ENCODE measurements around the gene MIB1.
"Not testable (repeated sequence)": the region's sequence is repeated elsewhere in the genome, so short reads cannot be mapped to it uniquely, and the experiment has no call there.

MIB1 gene

GRCh38 chr18:21714474-21714873 is 26.1 kb upstream of the MIB1 start:
- Histone ChIP-seq H3K4me1 (ENCODE audit: control insufficient read depth, insufficient read depth, low read length) (no peaks in the 10 kb centered on the region), H3K36me3 (ENCODE audit: control insufficient read depth, insufficient read depth, low read length) (no peaks in the 10 kb centered on the region), H3K4me3 (ENCODE audit: insufficient read depth, low read depth, low read length) (no peak overlapping the region), H3K9me3 (ENCODE audit: control insufficient read depth, low read length) (no peaks in the 10 kb centered on the region), H3K27ac (ENCODE audit: insufficient read depth, low read depth, low read length, poor library complexity, severe bottlenecking) (no peak overlapping the region), H3K27me3 (ENCODE audit: control insufficient read depth, insufficient read depth, low read length, poor library complexity, severe bottlenecking) (no peaks in the 10 kb centered on the region)
- 100% methylated on average over 1 of the region's 1 CpG for whole genome bisulfite sequencing, 2 experiments

GRCh38 chr18:21722687-21723086 is 17.9 kb upstream of the MIB1 start:
- no peaks in the 10 kb centered on the region for H3K36me3 ChIP-seq (ENCODE audit: control insufficient read depth, insufficient read depth, low read length)
- H3K4me1 ChIP-seq (ENCODE audit: control insufficient read depth, insufficient read depth, low read length), result no peaks in the 10 kb centered on the region
- 80 to 100% methylated on average over 1 of the region's 2 CpGs for WGBS, 2 experiments
- no peak overlapping the region for H3K27ac ChIP-seq (ENCODE audit: insufficient read depth, low read depth, low read length, poor library complexity, severe bottlenecking)
- H3K4me3 ChIP-seq (ENCODE audit: insufficient read depth, low read depth, low read length), result no peak overlapping the region
- H3K9me3 ChIP-seq (ENCODE audit: control insufficient read depth, low read length), result no peaks in the 10 kb centered on the region
- no peaks in the 10 kb centered on the region for H3K27me3 ChIP-seq (ENCODE audit: control insufficient read depth, insufficient read depth, low read length, poor library complexity, severe bottlenecking)

GRCh38 chr18:21725201-21725600 is 15.4 kb upstream of the MIB1 start:
- 89 to 90% methylated on average over 4 of the region's 4 CpGs for WGBS, 2 experiments
- Histone ChIP-seq H3K4me3 (ENCODE audit: insufficient read depth, low read depth, low read length) (no peak overlapping the region), H3K27me3 (ENCODE audit: control insufficient read depth, insufficient read depth, low read length, poor library complexity, severe bottlenecking) (no peaks in the 10 kb centered on the region), H3K36me3 (ENCODE audit: control insufficient read depth, insufficient read depth, low read length) (no peaks in the 10 kb centered on the region), H3K9me3 (ENCODE audit: control insufficient read depth, low read length) (no peaks in the 10 kb centered on the region), H3K27ac (ENCODE audit: insufficient read depth, low read depth, low read length, poor library complexity, severe bottlenecking) (no peak overlapping the region), H3K4me1 (ENCODE audit: control insufficient read depth, insufficient read depth, low read length) (no peaks in the 10 kb centered on the region)

- WGBS, 2 experiments, result 92 to 93% methylated on average over 2 of the region's 2 CpGs
- no peaks in the 10 kb centered on the region for H3K4me1 ChIP-seq (ENCODE audit: control insufficient read depth, insufficient read depth, low read length)
- no peaks in the 10 kb centered on the region for H3K9me3 ChIP-seq (ENCODE audit: control insufficient read depth, low read length)
- no peaks in the 10 kb centered on the region for H3K36me3 ChIP-seq (ENCODE audit: control insufficient read depth, insufficient read depth, low read length)
- no peak overlapping the region for H3K27ac ChIP-seq (ENCODE audit: insufficient read depth, low read depth, low read length, poor library complexity, severe bottlenecking)
- no peaks in the 10 kb centered on the region for H3K27me3 ChIP-seq (ENCODE audit: control insufficient read depth, insufficient read depth, low read length, poor library complexity, severe bottlenecking)
- H3K4me3 ChIP-seq (ENCODE audit: insufficient read depth, low read depth, low read length), result no peak overlapping the region
These were observed 12.9 kb upstream of the MIB1 start for GRCh38 chr18:21727702-21728101.

- Histone ChIP-seq H3K4me3 (ENCODE audit: insufficient read depth, low read depth, low read length) (no peak overlapping the region), H3K36me3 (ENCODE audit: control insufficient read depth, insufficient read depth, low read length) (no peaks in the 10 kb centered on the region), H3K9me3 (ENCODE audit: control insufficient read depth, low read length) (no peaks in the 10 kb centered on the region), H3K4me1 (ENCODE audit: control insufficient read depth, insufficient read depth, low read length) (no peaks in the 10 kb centered on the region), H3K27me3 (ENCODE audit: control insufficient read depth, insufficient read depth, low read length, poor library complexity, severe bottlenecking) (no peaks in the 10 kb centered on the region), H3K27ac (ENCODE audit: insufficient read depth, low read depth, low read length, poor library complexity, severe bottlenecking) (no peak overlapping the region)
- 90 to 98% methylated on average over 5 of the region's 5 CpGs for WGBS, 2 experiments
These were observed 7.6 kb upstream of the MIB1 start for GRCh38 chr18:21733011-21733410.

GRCh38 chr18:21735452-21736015 is 5.1 kb upstream of the MIB1 start:
- no peaks in the 10 kb centered on the region for H3K9me3 ChIP-seq (ENCODE audit: control insufficient read depth, low read length)
- no peak overlapping the region for H3K4me3 ChIP-seq (ENCODE audit: insufficient read depth, low read depth, low read length)
- 70 to 71% methylated on average over 12 of the region's 12 CpGs for WGBS, 2 experiments
- no peaks in the 10 kb centered on the region for H3K4me1 ChIP-seq (ENCODE audit: control insufficient read depth, insufficient read depth, low read length)
- H3K36me3 ChIP-seq (ENCODE audit: control insufficient read depth, insufficient read depth, low read length), result no peaks in the 10 kb centered on the region
- H3K27me3 ChIP-seq (ENCODE audit: control insufficient read depth, insufficient read depth, low read length, poor library complexity, severe bottlenecking), result no peaks in the 10 kb centered on the region
- no peak overlapping the region for H3K27ac ChIP-seq (ENCODE audit: insufficient read depth, low read depth, low read length, poor library complexity, severe bottlenecking)

GRCh38 chr18:21736926-21737325 is 3.7 kb upstream of the MIB1 start:
- H3K27ac ChIP-seq (ENCODE audit: insufficient read depth, low read depth, low read length, poor library complexity, severe bottlenecking); H3K4me3 ChIP-seq (ENCODE audit: insufficient read depth, low read depth, low read length); H3K27me3 ChIP-seq (ENCODE audit: control insufficient read depth, insufficient read depth, low read length, poor library complexity, severe bottlenecking); H3K9me3 ChIP-seq (ENCODE audit: control insufficient read depth, low read length); H3K36me3 ChIP-seq (ENCODE audit: control insufficient read depth, insufficient read depth, low read length); H3K4me1 ChIP-seq (ENCODE audit: control insufficient read depth, insufficient read depth, low read length): not testable (repeated sequence)
- 82 to 85% methylated on average over 3 to 4 of the region's 4 CpGs for WGBS, 2 experiments

GRCh38 chr18:21739604-21740537 is 721 bp upstream of the MIB1 start:
- Histone ChIP-seq H3K27ac (ENCODE audit: insufficient read depth, low read depth, low read length, poor library complexity, severe bottlenecking) (no peak overlapping the region), H3K27me3 (ENCODE audit: control insufficient read depth, insufficient read depth, low read length, poor library complexity, severe bottlenecking) (no peaks in the 10 kb centered on the region), H3K9me3 (ENCODE audit: control insufficient read depth, low read length) (no peaks in the 10 kb centered on the region), H3K4me1 (ENCODE audit: control insufficient read depth, insufficient read depth, low read length) (peaks cover 3% of the 10 kb centered on the region), H3K36me3 (ENCODE audit: control insufficient read depth, insufficient read depth, low read length) (no peaks in the 10 kb centered on the region), H3K4me3 (ENCODE audit: insufficient read depth, low read depth, low read length) (no peak overlapping the region)
- 70 to 73% methylated on average over 20 to 21 of the region's 21 CpGs for WGBS, 2 experiments

- Histone ChIP-seq H3K27me3 (ENCODE audit: control insufficient read depth, insufficient read depth, low read length, poor library complexity, severe bottlenecking) (no peaks in the 10 kb centered on the region), H3K4me1 (ENCODE audit: control insufficient read depth, insufficient read depth, low read length) (peaks cover 3% of the 10 kb centered on the region), H3K27ac (ENCODE audit: insufficient read depth, low read depth, low read length, poor library complexity, severe bottlenecking) (peak overlapping the region; percentile 95), H3K36me3 (ENCODE audit: control insufficient read depth, insufficient read depth, low read length) (no peaks in the 10 kb centered on the region), H3K4me3 (ENCODE audit: insufficient read depth, low read depth, low read length) (peak overlapping the region; percentile 94), H3K9me3 (ENCODE audit: control insufficient read depth, low read length) (no peaks in the 10 kb centered on the region)
- WGBS, 2 experiments, result 0% methylated on average over 41 of the region's 41 CpGs
These were observed 645 bp downstream of the MIB1 start for GRCh38 chr18:21741312-21741561.

- Histone ChIP-seq H3K4me3 (ENCODE audit: insufficient read depth, low read depth, low read length) (peak overlapping the region; percentile 94), H3K9me3 (ENCODE audit: control insufficient read depth, low read length) (no peaks in the 10 kb centered on the region), H3K36me3 (ENCODE audit: control insufficient read depth, insufficient read depth, low read length) (no peaks in the 10 kb centered on the region), H3K4me1 (ENCODE audit: control insufficient read depth, insufficient read depth, low read length) (peaks cover 8% of the 10 kb centered on the region), H3K27ac (ENCODE audit: insufficient read depth, low read depth, low read length, poor library complexity, severe bottlenecking) (peak overlapping the region; percentile 95), H3K27me3 (ENCODE audit: control insufficient read depth, insufficient read depth, low read length, poor library complexity, severe bottlenecking) (no peaks in the 10 kb centered on the region)
- WGBS, 2 experiments, result 1% methylated on average over 49 of the region's 49 CpGs
These were observed 1.1 kb downstream of the MIB1 start for GRCh38 chr18:21741562-21742314.
